DOHH2 (cell line): Measurements from ENCODE around the gene MDFIC2.

ENCODE experiments used
- EZH2phosphoT487 ChIP-seq: fragments of 200-600 bp; sonication (generic); IDR thresholded peaks from 2 replicates; pipeline ENCODE4 v1.6.1; 2017; ENCODE audit warnings: borderline replicate concordance, mild to moderate bottlenecking, antibody characterized with exemption, low read length, moderate library complexity, mixed read lengths
- TF ChIP-seq, protein P1 (sequence below): fragments of 200-600 bp; sonication (generic); IDR thresholded peaks from one replicate; pipeline ENCODE4 v1.5.1; 2014; ENCODE audit warnings: antibody characterized with exemption, mild to moderate bottlenecking, low read depth, low read length; ENCODE audit not compliant: poor library complexity, severe bottlenecking

DNA sequence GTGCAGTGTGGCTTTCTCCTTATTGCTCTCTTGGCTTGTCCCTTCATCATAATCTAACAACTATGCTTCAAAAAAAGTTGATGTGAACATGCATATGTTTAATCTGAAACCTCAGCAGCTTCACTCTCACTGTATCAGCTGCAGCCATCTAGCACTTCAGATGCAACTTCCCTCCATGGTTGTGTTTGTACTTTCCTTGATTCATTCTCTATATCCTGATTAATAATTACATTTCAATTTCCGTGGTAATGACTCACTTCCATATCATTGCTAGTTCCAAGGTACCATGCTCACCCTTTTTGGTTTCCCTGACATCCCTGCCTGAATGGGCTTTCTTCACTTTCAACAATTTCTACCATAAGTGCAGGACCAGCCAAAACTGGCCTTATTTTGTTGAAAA, 51.2 kb downstream of the MDFIC2 start:
- TF ChIP-seq, protein P1, sequence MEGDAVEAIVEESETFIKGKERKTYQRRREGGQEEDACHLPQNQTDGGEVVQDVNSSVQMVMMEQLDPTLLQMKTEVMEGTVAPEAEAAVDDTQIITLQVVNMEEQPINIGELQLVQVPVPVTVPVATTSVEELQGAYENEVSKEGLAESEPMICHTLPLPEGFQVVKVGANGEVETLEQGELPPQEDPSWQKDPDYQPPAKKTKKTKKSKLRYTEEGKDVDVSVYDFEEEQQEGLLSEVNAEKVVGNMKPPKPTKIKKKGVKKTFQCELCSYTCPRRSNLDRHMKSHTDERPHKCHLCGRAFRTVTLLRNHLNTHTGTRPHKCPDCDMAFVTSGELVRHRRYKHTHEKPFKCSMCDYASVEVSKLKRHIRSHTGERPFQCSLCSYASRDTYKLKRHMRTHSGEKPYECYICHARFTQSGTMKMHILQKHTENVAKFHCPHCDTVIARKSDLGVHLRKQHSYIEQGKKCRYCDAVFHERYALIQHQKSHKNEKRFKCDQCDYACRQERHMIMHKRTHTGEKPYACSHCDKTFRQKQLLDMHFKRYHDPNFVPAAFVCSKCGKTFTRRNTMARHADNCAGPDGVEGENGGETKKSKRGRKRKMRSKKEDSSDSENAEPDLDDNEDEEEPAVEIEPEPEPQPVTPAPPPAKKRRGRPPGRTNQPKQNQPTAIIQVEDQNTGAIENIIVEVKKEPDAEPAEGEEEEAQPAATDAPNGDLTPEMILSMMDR: no peak
- no peak for TF ChIP-seq EZH2phosphoT487
